HepG2 (cell line): ENCODE data around the gene ABCG4. TPM values are rescaled to one million over a fixed set of nuclear protein-coding genes. Genes with fewer than 3 reads are reported as not detected.

Experiments
- CCDC6 ChIP-seq: sonication (generic); formaldehyde crosslinking; IDR thresholded peaks from 2 replicates; pipeline ENCODE4 v1.8.1; 2022; ENCODE audit warnings: mild to moderate bottlenecking, missing genetic modification reagents, moderate library complexity
- HMGA1 ChIP-seq: sonication (generic); formaldehyde crosslinking; conservative IDR thresholded peaks from 2 replicates; pipeline ENCODE4 v1.4.0; 2020; ENCODE audit warnings: missing genetic modification reagents
- SP4 ChIP-seq: sonication (generic); formaldehyde crosslinking; IDR thresholded peaks from 2 replicates; pipeline ENCODE4 v1.8.1; 2023; ENCODE audit warnings: mild to moderate bottlenecking, missing genetic modification reagents
- ZFP36L2 ChIP-seq: sonication (generic); formaldehyde crosslinking; IDR thresholded peaks from 2 replicates; pipeline ENCODE4 v1.4.0; 2020; ENCODE audit warnings: missing genetic modification reagents
- ZNF232 ChIP-seq: sonication (generic); formaldehyde crosslinking; IDR thresholded peaks from 2 replicates; pipeline ENCODE4 v1.4.0; 2020; ENCODE audit warnings: missing genetic modification reagents, borderline replicate concordance
- ZNF713 ChIP-seq: sonication (generic); formaldehyde crosslinking; IDR thresholded peaks from 2 replicates; pipeline ENCODE4 v1.4.0; 2020; ENCODE audit warnings: mild to moderate bottlenecking, missing genetic modification reagents
- ZNF747 ChIP-seq: sonication (generic); formaldehyde crosslinking; IDR thresholded peaks from 2 replicates; pipeline ENCODE4 v1.8.1; 2023; ENCODE audit warnings: missing genetic modification reagents, mild to moderate bottlenecking, borderline replicate concordance
- polyA plus RNA-seq, 8 experiments: library from polyadenylated mRNA; depleted of rRNA in 3 of 8; stranded (reverse) in 7 of 8; unstranded in 1 of 8; fragments of >200 nt; fragmentation: Illumina TruSeq in 4 of 8; extraction: Trizol in 4 of 8; gene quantifications; 2 replicates each; pipeline versions ENCODE4 v1.2.1 to v1.2.3, GENCODE V29; 2011 to 2016; ENCODE audit warnings: low read depth in 4 of 8, missing spikeins in 1 of 8, mixed read lengths in 1 of 8; ENCODE audit not compliant: insufficient read depth in 1 of 8
- total RNA-seq, 5 experiments: library from RNA; depleted of rRNA; stranded (reverse); fragments of >200 nt; fragmentation: Illumina TruSeq; extraction: Trizol; gene quantifications; 2 replicates each; pipeline ENCODE4 v1.2.3, GENCODE V29; 2016; ENCODE audit warnings: low read depth in 1 of 5
- TF ChIP-seq, protein P1 (sequence below): sonication (generic); formaldehyde crosslinking; IDR thresholded peaks from 2 replicates; pipeline ENCODE4 v1.4.0; 2020; ENCODE audit warnings: missing genetic modification reagents, borderline replicate concordance
- TF ChIP-seq, protein P2 (sequence below): IDR thresholded peaks from 2 replicates; pipeline ENCODE4 v1.6.1; 2016; ENCODE audit warnings: missing biosample characterization, missing genetic modification reagents, low read depth
- TF ChIP-seq, protein P3 (sequence below): sonication (generic); formaldehyde crosslinking; IDR thresholded peaks from 2 replicates; pipeline ENCODE4 v1.4.0; 2020; ENCODE audit warnings: missing genetic modification reagents
- TF ChIP-seq, protein P4 (sequence below): sonication (generic); formaldehyde crosslinking; IDR thresholded peaks from 2 replicates; pipeline ENCODE4 v1.8.1; 2023; ENCODE audit warnings: missing genetic modification reagents, mild to moderate bottlenecking, borderline replicate concordance
- TF ChIP-seq, protein P5 (sequence below): sonication (generic); formaldehyde crosslinking; IDR thresholded peaks from 2 replicates; pipeline ENCODE4 v1.4.0; 2020; ENCODE audit warnings: missing genetic modification reagents

The ABCG4 gene
- total and polyA plus RNA-seq, 2 of the 13 experiments (the other 11 are each of a cell fraction or from before 2014, with no cell fraction given): not detected

DNA sequence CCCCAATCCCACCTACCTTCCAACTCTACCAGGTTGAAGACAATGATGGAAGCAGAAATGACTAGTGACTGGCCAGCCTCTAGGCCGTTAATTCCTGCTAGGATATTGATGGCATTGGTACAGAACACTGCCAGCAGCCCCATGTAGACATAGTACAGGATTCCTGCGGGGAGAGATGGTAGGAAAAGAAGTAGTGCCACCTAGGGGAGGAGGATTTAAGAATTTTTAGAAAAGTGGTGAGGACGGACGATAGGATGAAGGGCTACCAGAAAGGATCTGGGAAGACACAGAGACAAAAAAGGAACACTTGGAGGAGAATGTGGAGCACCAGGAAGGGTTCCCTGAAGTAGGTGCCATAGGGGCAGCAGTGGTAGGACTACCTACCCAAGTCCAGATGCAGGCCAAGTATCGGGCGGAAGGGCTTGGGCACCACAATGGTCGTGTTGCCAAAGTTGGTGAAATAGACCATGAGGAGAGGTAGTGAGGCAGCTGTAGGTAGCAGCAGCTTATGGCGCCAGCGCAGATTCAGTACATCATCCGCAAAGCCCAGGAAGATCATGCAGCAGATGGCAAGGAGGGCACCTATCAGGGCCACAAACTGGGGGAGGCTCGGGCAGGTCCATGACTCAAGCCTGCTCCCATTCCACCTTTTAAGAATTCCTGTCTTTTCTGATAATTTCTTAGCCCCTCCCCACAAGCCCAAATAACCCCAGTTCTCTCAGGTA lies 48.4 kb upstream of the ABCG4 start (continued):
- TF ChIP-seq SP4 (CRISPR knock-in tag) (no peak), HMGA1 (no peak), ZNF713 (CRISPR knock-in tag) (no peak), CCDC6 (CRISPR knock-in tag) (no peak), ZNF747 (CRISPR knock-in tag) (no peak), ZFP36L2 (CRISPR knock-in tag) (no peak), ZNF232 (no peak)
- TF ChIP-seq, protein P1, sequence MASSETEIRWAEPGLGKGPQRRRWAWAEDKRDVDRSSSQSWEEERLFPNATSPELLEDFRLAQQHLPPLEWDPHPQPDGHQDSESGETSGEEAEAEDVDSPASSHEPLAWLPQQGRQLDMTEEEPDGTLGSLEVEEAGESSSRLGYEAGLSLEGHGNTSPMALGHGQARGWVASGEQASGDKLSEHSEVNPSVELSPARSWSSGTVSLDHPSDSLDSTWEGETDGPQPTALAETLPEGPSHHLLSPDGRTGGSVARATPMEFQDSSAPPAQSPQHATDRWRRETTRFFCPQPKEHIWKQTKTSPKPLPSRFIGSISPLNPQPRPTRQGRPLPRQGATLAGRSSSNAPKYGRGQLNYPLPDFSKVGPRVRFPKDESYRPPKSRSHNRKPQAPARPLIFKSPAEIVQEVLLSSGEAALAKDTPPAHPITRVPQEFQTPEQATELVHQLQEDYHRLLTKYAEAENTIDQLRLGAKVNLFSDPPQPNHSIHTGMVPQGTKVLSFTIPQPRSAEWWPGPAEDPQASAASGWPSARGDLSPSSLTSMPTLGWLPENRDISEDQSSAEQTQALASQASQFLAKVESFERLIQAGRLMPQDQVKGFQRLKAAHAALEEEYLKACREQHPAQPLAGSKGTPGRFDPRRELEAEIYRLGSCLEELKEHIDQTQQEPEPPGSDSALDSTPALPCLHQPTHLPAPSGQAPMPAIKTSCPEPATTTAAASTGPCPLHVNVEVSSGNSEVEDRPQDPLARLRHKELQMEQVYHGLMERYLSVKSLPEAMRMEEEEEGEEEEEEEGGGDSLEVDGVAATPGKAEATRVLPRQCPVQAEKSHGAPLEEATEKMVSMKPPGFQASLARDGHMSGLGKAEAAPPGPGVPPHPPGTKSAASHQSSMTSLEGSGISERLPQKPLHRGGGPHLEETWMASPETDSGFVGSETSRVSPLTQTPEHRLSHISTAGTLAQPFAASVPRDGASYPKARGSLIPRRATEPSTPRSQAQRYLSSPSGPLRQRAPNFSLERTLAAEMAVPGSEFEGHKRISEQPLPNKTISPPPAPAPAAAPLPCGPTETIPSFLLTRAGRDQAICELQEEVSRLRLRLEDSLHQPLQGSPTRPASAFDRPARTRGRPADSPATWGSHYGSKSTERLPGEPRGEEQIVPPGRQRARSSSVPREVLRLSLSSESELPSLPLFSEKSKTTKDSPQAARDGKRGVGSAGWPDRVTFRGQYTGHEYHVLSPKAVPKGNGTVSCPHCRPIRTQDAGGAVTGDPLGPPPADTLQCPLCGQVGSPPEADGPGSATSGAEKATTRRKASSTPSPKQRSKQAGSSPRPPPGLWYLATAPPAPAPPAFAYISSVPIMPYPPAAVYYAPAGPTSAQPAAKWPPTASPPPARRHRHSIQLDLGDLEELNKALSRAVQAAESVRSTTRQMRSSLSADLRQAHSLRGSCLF (CRISPR knock-in tag): no peak
- TF ChIP-seq, protein P2, sequence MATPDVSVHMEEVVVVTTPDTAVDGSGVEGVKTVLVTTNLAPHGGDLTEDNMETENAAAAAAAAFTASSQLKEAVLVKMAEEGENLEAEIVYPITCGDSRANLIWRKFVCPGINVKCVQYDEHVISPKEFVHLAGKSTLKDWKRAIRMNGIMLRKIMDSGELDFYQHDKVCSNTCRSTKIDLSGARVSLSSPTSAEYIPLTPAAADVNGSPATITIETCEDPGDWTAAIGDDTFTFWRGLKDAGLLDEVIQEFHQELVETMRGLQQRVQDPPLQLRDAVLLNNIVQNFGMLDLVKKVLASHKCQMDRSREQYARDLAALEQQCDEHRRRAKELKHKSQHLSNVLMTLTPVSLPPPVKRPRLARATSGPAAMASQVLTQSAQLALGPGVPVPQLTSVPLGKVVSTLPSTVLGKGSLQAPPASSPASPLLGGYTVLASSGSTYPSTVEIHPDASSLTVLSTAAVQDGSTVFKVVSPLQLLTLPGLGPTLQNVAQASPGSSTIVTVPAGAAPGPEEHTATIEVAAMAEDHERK (CRISPR knock-in tag): no peak
- TF ChIP-seq, protein P3, sequence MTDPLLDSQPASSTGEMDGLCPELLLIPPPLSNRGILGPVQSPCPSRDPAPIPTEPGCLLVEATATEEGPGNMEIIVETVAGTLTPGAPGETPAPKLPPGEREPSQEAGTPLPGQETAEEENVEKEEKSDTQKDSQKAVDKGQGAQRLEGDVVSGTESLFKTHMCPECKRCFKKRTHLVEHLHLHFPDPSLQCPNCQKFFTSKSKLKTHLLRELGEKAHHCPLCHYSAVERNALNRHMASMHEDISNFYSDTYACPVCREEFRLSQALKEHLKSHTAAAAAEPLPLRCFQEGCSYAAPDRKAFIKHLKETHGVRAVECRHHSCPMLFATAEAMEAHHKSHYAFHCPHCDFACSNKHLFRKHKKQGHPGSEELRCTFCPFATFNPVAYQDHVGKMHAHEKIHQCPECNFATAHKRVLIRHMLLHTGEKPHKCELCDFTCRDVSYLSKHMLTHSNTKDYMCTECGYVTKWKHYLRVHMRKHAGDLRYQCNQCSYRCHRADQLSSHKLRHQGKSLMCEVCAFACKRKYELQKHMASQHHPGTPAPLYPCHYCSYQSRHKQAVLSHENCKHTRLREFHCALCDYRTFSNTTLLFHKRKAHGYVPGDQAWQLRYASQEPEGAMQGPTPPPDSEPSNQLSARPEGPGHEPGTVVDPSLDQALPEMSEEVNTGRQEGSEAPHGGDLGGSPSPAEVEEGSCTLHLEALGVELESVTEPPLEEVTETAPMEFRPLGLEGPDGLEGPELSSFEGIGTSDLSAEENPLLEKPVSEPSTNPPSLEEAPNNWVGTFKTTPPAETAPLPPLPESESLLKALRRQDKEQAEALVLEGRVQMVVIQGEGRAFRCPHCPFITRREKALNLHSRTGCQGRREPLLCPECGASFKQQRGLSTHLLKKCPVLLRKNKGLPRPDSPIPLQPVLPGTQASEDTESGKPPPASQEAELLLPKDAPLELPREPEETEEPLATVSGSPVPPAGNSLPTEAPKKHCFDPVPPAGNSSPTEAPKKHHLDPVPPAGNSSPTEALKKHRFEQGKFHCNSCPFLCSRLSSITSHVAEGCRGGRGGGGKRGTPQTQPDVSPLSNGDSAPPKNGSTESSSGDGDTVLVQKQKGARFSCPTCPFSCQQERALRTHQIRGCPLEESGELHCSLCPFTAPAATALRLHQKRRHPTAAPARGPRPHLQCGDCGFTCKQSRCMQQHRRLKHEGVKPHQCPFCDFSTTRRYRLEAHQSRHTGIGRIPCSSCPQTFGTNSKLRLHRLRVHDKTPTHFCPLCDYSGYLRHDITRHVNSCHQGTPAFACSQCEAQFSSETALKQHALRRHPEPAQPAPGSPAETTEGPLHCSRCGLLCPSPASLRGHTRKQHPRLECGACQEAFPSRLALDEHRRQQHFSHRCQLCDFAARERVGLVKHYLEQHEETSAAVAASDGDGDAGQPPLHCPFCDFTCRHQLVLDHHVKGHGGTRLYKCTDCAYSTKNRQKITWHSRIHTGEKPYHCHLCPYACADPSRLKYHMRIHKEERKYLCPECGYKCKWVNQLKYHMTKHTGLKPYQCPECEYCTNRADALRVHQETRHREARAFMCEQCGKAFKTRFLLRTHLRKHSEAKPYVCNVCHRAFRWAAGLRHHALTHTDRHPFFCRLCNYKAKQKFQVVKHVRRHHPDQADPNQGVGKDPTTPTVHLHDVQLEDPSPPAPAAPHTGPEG: no peak
- TF ChIP-seq, protein P4, sequence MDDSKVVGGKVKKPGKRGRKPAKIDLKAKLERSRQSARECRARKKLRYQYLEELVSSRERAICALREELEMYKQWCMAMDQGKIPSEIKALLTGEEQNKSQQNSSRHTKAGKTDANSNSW (CRISPR knock-in tag): no peak
- TF ChIP-seq, protein P5, sequence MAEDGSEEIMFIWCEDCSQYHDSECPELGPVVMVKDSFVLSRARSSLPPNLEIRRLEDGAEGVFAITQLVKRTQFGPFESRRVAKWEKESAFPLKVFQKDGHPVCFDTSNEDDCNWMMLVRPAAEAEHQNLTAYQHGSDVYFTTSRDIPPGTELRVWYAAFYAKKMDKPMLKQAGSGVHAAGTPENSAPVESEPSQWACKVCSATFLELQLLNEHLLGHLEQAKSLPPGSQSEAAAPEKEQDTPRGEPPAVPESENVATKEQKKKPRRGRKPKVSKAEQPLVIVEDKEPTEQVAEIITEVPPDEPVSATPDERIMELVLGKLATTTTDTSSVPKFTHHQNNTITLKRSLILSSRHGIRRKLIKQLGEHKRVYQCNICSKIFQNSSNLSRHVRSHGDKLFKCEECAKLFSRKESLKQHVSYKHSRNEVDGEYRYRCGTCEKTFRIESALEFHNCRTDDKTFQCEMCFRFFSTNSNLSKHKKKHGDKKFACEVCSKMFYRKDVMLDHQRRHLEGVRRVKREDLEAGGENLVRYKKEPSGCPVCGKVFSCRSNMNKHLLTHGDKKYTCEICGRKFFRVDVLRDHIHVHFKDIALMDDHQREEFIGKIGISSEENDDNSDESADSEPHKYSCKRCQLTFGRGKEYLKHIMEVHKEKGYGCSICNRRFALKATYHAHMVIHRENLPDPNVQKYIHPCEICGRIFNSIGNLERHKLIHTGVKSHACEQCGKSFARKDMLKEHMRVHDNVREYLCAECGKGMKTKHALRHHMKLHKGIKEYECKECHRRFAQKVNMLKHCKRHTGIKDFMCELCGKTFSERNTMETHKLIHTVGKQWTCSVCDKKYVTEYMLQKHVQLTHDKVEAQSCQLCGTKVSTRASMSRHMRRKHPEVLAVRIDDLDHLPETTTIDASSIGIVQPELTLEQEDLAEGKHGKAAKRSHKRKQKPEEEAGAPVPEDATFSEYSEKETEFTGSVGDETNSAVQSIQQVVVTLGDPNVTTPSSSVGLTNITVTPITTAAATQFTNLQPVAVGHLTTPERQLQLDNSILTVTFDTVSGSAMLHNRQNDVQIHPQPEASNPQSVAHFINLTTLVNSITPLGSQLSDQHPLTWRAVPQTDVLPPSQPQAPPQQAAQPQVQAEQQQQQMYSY (CRISPR knock-in tag): no peak
